AG08396 (cell line): ENCODE results near the gene CARMIL3.
A peak's percentile ranks its signal among the peaks of the same experiment; 100 is the strongest.
"Not testable (repeated sequence)": the region's sequence is repeated elsewhere in the genome, so short reads cannot be mapped to it uniquely, and the experiment has no call there.

Experiments used
- DNase-seq: peaks from one replicate; pipeline ENCODE4 v3.0.0; 2012; ENCODE audit warnings: low spot score, mixed read lengths

Gene CARMIL3

GRCh38 chr14:24095271-24096068 is 43.7 kb downstream of the CARMIL3 start:
- DNase-seq, result peak; percentile 67

- DNase-seq, result no peak
These were observed 44.9 kb downstream of the CARMIL3 start for GRCh38 chr14:24096545-24097181.

- no peak for DNase-seq
These were observed 46.6 kb downstream of the CARMIL3 start for GRCh38 chr14:24098229-24098926.

- no peak for DNase-seq
These were observed 47.4 kb downstream of the CARMIL3 start for GRCh38 chr14:24098927-24099813.

GRCh38 chr14:24100197-24100981 is 48.6 kb downstream of the CARMIL3 start:
- no peak for DNase-seq

GRCh38 chr14:24100982-24101494 is 49.2 kb downstream of the CARMIL3 start:
- DNase-seq, result no peak

- no peak for DNase-seq
These were observed 50.7 kb downstream of the CARMIL3 start for GRCh38 chr14:24102357-24103048.

- DNase-seq, result no peak
These were observed 51.6 kb downstream of the CARMIL3 start for GRCh38 chr14:24103451-24103850.

GRCh38 chr14:24105609-24106239 is 53.9 kb downstream of the CARMIL3 start:
- DNase-seq, result not testable (repeated sequence)

- no peak for DNase-seq
These were observed 55.0 kb downstream of the CARMIL3 start for GRCh38 chr14:24106672-24107271.

GRCh38 chr14:24108336-24108874 is 56.6 kb downstream of the CARMIL3 start:
- no peak for DNase-seq

- no peak for DNase-seq
These were observed 58.3 kb downstream of the CARMIL3 start for GRCh38 chr14:24110060-24110459.

GRCh38 chr14:24110523-24110922 is 58.7 kb downstream of the CARMIL3 start:
- DNase-seq, result no peak

GRCh38 chr14:24113379-24113800 is 61.6 kb downstream of the CARMIL3 start:
- no peak for DNase-seq

- peak; percentile 83 for DNase-seq
These were observed 62.2 kb downstream of the CARMIL3 start for GRCh38 chr14:24113801-24114531.

- peak; percentile 99 for DNase-seq
These were observed 63.0 kb downstream of the CARMIL3 start, which contains the start of the genes DCAF11 and NRL for GRCh38 chr14:24114532-24115421. DCAF11 (plus strand) TSS chr14:24114777; CDS start chr14:24115595, 818 bp downstream. NRL (minus strand) TSS chr14:24114949; CDS start chr14:24082848, 32,101 bp downstream.
